GM19238 (cell line): Measurements from ENCODE around the gene UBASH3B.

Experiments used
- DNase-seq: peaks from one replicate; pipeline ENCODE4 v3.0.0; 2011; ENCODE audit warnings: low spot score; ENCODE audit not compliant: insufficient read length

UBASH3B gene

DNA sequence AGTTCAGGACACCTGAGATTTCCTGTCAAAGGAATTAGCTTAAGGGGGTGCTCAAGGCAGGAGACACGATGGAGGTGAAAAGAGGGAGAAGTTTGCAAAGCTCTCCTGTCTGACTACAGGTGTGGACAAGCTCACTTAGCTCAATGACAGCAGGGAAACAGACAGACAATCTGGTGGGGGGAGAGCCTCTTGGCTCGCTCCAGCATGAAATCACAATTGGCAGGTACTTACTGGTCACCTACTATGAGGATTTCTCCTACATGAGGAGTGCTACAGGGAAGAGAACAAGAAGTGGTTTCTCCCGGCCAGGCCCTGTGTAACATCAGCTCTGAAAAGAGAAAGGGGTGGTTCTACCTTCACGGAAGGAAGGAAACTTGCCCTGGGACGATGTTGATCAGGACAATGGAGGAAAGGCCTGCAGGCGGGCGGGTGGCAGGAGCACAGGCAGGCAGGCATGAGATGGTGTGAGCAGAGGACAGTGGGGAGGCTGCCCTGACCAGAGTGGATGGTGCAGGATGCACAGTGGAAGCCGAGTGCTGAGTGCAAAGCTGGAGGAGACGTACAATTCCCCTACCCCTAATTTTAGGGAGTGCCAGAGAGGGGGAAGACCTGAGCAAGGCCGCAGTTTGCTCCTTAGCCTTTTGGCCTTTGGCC is 124.9 kb downstream of the UBASH3B start:
- no peak for DNase-seq

- peak; percentile 63 for DNase-seq
These were observed 126.1 kb downstream of the UBASH3B start for GRCh38 chr11:122781378-122782195.

DNA sequence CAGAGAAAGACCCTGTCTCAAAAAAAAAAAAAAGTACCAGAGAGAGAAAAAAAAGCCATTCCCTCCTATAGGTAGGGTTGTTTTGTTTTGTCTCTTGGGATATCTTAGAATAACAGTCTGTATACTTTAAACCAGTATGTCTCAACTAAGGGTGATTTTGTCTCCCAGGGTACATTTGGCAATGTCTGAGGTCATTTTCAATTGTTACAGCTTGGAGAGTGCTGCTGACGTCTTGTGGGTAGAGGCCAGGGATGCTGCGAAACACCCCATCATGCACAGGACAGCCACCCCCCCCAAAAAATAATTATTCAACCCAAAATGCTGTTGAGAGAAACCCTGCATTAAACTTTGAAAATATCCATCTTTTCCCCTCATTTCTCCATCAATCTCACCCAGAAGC is 126.7 kb downstream of the UBASH3B start:
- no peak for DNase-seq

- DNase-seq = no peak
These were observed 128.9 kb downstream of the UBASH3B start for GRCh38 chr11:122784325-122784955.

DNA sequence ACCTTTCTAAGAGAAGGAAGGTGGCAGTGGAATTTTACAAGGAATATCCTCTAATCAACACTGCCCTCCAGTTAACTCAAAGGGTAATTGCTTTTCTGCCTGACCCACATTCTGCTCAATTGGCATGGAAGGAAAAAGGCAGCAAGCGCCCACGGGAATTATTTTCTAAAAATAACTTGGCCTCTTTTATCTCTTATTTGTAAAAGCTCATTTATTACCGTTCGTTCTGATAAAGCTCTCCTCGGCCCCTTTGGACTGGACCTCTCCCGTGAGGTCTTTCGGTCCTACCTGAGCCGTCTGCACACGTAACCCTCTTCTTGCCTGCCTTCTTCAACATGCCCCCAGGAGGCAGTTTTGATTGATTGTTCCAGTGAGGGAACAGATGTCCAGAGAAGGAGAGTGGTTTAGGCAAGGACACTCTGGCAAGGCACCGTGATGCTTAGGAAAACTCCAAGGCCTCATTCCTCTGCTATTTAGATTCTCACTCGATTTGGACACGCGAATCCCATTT is 129.6 kb downstream of the UBASH3B start:
- no peak for DNase-seq

DNA sequence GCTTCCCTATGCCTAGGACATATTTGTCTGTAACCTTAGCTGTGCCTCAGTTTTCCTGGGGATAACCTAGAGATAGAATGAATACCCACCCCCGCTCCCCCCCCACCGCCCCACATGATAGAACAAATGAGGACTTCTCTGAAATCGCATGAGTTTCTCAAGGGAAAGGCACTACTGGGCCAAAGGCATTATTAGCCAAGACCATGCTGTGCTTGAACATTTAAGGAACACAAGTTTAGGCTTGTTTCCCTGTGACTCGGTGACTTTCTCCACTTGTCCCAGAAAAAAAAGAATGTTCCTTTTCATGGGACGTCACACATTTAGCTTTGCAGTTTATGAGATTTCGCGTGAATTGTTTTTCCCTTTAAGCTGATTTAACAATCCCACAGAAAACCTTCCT is 131.4 kb downstream of the UBASH3B start:
- no peak for DNase-seq

DNA sequence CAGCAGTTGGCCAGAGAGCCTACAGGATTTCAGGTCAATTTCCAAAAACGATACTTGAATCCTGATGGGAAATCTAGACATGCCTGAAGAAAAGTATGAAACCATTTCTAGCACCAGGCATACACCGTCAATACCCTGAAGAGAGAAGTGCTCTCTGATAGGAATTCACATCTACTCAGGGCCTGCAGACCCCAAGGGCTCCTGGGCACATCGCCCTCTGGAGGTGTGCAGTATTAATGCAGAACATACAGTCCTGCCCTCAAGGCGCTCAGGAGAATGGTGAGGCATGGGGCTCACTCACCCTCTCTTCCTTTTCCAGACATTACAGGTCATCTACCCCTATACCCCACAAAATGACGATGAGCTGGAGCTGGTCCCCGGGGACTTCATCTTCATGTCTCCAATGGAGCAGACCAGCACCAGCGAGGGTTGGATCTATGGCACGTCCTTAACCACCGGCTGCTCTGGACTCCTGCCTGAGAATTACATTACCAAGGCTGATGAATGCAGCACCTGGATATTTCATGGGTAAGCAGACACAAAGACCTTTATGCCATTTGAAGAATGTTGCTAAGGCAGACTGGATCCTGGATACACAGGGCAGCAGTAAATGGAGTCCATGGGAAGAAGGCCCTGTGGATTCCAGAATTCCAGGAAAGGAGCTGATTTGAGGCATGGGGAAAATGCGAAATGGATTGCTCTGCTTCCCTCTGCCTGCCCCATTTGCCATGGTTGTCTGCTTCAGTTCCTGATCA is 133.4 kb downstream of the UBASH3B start:
- DNase-seq = no peak

GRCh38 chr11:122789907-122790306 is 134.4 kb downstream of the UBASH3B start:
- no peak for DNase-seq

GRCh38 chr11:122791411-122791810 is 135.9 kb downstream of the UBASH3B start:
- DNase-seq = no peak

- no peak for DNase-seq
These were observed 136.3 kb downstream of the UBASH3B start for GRCh38 chr11:122791836-122792235.

DNA sequence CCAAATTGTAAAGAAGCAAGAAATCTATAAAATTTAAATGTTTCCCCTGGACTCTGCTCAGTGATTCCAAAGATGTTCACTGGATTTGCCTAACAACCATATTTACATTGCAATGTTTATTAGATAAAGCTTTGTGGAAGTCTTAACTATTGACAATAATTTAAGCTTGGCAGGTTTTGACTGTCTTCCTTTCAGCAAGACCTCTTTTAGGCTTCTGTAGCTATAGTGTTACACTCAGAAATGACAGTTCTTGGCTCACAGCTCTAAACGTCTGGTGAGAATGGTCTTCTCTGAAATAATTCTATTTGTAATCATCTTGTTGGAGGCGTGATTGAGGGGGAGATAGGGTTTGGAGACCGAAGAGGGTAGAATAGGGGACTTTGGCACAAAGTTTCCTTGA is 138.0 kb downstream of the UBASH3B start:
- DNase-seq = no peak

DNA sequence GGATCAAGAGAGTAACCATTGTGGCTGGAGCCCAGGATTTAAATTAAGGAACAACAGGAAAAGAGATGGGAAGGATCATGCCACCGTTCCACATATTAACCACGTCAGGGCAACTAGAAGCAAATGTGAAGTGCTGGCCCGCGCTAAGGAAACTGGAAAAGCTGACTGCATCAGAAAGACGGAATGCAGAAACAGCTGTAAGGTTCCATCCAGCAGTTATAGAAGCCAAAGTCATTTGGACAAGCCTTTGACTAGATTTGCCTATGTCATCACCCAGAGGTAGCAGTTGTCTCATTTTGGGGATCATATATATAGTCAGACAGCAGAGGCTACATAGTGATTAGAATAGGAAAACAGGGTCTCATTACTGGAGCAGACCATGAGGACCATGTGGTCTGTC is 139.8 kb downstream of the UBASH3B start:
- DNase-seq = no peak

DNA sequence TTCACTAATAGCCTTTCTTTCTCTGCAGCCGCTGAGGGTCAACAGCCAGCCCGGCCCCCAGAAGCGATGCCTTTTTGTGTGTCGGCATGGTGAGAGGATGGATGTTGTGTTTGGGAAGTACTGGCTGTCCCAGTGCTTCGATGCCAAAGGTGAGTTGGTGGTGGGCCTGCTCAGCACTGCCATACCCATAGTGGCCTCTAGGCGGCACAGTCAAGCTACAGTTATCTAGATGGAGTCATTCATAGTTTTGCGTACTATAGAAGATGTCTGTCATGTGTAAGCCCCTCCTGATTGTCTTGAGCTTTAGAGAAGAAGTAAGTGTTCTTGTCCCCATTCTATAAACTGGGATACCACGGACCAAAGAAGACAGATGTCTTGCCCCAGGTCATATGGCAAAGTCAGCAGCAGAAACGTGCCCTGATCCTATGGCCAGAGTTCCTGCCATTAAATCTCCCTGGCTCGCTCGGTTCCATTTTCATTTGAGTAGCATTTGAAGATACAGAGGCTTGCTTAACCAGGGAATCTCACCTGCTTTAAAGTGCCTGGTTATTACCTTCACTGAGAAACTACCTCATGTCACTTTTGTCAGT is 140.7 kb downstream of the UBASH3B start:
- DNase-seq = peak; percentile 28

GRCh38 chr11:122797651-122798050 is 142.1 kb downstream of the UBASH3B start:
- DNase-seq = no peak

- no peak for DNase-seq
These were observed 144.0 kb downstream of the UBASH3B start for GRCh38 chr11:122799406-122800105.

- DNase-seq = no peak
These were observed 147.4 kb downstream of the UBASH3B start for GRCh38 chr11:122802876-122803275.

GRCh38 chr11:122803306-122803705 is 147.8 kb downstream of the UBASH3B start:
- no peak for DNase-seq

GRCh38 chr11:122803716-122804115 is 148.2 kb downstream of the UBASH3B start:
- DNase-seq = no peak

- no peak for DNase-seq
These were observed 148.6 kb downstream of the UBASH3B start for GRCh38 chr11:122804161-122804560.

DNA sequence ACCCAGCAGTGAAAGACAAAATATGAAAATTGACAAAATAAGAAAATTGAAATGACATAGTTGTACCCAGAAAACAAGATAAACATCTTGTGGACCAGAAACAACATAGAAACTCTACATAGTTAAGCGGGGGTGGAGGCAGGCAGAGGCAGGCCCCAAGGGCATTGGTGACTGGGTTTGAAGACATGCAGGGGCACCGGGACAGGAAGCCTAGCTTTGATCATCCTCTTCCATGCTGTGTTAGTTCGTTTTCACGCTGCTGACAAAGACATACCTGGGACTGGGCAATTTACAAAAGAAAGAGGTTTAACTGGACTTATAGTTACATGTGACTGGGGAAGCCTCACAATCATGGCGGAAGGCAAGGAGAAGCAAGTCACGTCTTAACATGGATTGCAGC is 149.3 kb downstream of the UBASH3B start:
- no peak for DNase-seq
